ENCODE data around the gene RDH5.

Gene RDH5

GRCh38 chr12:55713721-55714120, 6.5 kb upstream of the RDH5 start:
- TF ChIP-seq TCF12 (IDR thresholded peaks at IDR 0.05; ENCODE audit: low read depth) = no peak
- TF ChIP-seq CEBPB (IDR thresholded peaks at IDR 0.05) = no peak
- TF ChIP-seq USF1 (IDR thresholded peaks at IDR 0.05) = no peak
- no peak for TF ChIP-seq EGR1 (IDR thresholded peaks at IDR 0.05)
- TF ChIP-seq EP300 (IDR thresholded peaks at IDR 0.05; ENCODE audit: borderline replicate concordance) = no peak
- no peak for TF ChIP-seq REST (IDR thresholded peaks at IDR 0.05; ENCODE audit: low read depth)
- TF ChIP-seq CREB1 (IDR thresholded peaks at IDR 0.05; ENCODE audit: low read depth) = no peak
- TF ChIP-seq RAD21 (IDR thresholded peaks at IDR 0.05; ENCODE audit: low read depth) = no peak

- TF ChIP-seq USF1 (IDR thresholded peaks at IDR 0.05) (no peak), RAD21 (IDR thresholded peaks at IDR 0.05; ENCODE audit: low read depth) (no peak), CREB1 (IDR thresholded peaks at IDR 0.05; ENCODE audit: low read depth) (no peak), MAX (IDR thresholded peaks at IDR 0.05) (no peak), YY1 (IDR thresholded peaks at IDR 0.05; ENCODE audit: low read depth) (no peak), TEAD4 (IDR thresholded peaks at IDR 0.05) (no peak), FOXM1 (IDR thresholded peaks at IDR 0.05; ENCODE audit: borderline replicate concordance, low read depth) (no peak), NFIC (IDR thresholded peaks at IDR 0.05) (no peak), REST (IDR thresholded peaks at IDR 0.05; ENCODE audit: low read depth) (no peak), ZBTB7A (IDR thresholded peaks at IDR 0.05; ENCODE audit: low read depth) (no peak), TCF12 (IDR thresholded peaks at IDR 0.05; ENCODE audit: low read depth) (no peak), CEBPB (IDR thresholded peaks at IDR 0.05) (no peak), EGR1 (IDR thresholded peaks at IDR 0.05) (no peak), TAF1 (IDR thresholded peaks at IDR 0.05; ENCODE audit: low read depth) (no peak)
Measured at GRCh38 chr12:55715169-55715764, 4.9 kb upstream of the RDH5 start.

GRCh38 chr12:55715833-55716581, 4.2 kb upstream of the RDH5 start, which contains the start of gene BLOC1S1:
Gene BLOC1S1 (plus strand): TSS chr12:55716046. CDS start chr12:55716052, 6 bp downstream.
- TF ChIP-seq TAF1 (IDR thresholded peaks at IDR 0.05; ENCODE audit: low read depth) (peak; percentile 77), YY1 (IDR thresholded peaks at IDR 0.05; ENCODE audit: low read depth) (peak; percentile 74), TEAD4 (IDR thresholded peaks at IDR 0.05) (peak; percentile 66; the same call in 1 of the 2 replicates), CEBPB (IDR thresholded peaks at IDR 0.05) (peak; percentile 44; the same call in 1 of the 2 replicates), REST (IDR thresholded peaks at IDR 0.05; ENCODE audit: low read depth) (peak; percentile 29; the same call in 1 of the 2 replicates), USF1 (IDR thresholded peaks at IDR 0.05) (peak; percentile 100), FOXM1 (IDR thresholded peaks at IDR 0.05; ENCODE audit: borderline replicate concordance, low read depth) (peak; percentile 84), TCF12 (IDR thresholded peaks at IDR 0.05; ENCODE audit: low read depth) (peak; percentile 88), NFIC (IDR thresholded peaks at IDR 0.05) (peak; percentile 86), CREB1 (IDR thresholded peaks at IDR 0.05; ENCODE audit: low read depth) (peak; percentile 4; the same call in 1 of the 2 replicates), MAX (IDR thresholded peaks at IDR 0.05) (peak; percentile 95), EP300 (IDR thresholded peaks at IDR 0.05; ENCODE audit: borderline replicate concordance) (peak; percentile 76; the same call in 1 of the 2 replicates), RAD21 (IDR thresholded peaks at IDR 0.05; ENCODE audit: low read depth) (0 out of 2 replicates have a peak, but pooled peaks have one; percentile 12), ZBTB7A (IDR thresholded peaks at IDR 0.05; ENCODE audit: low read depth) (peak; percentile 90), EGR1 (IDR thresholded peaks at IDR 0.05) (peak; percentile 37; the same call in 1 of the 2 replicates)

Measured in Ishikawa (cell line).